Activated naive CD8-positive, alpha-beta T cell (primary cell): Measurements from ENCODE around the gene TNC.

Source experiments
- H3K27ac Mint-ChIP-seq: one replicate; pipeline ENCODE4 v1.8.0; 2021; ENCODE audit warnings: mixed read lengths
- H3K27me3 Mint-ChIP-seq: one replicate; pipeline ENCODE4 v1.8.0; 2021; ENCODE audit warnings: mixed read lengths
- H3K36me3 Mint-ChIP-seq: one replicate; pipeline ENCODE4 v1.8.0; 2021; ENCODE audit warnings: mixed read lengths
- H3K4me1 Mint-ChIP-seq: one replicate; pipeline ENCODE4 v1.8.0; 2021; ENCODE audit warnings: low read depth, mixed read lengths
- H3K4me3 Mint-ChIP-seq: one replicate; pipeline ENCODE4 v1.8.0; 2021; ENCODE audit warnings: mild to moderate bottlenecking, mixed read lengths
- H3K9me3 Mint-ChIP-seq: one replicate; pipeline ENCODE4 v1.8.0; 2021; ENCODE audit warnings: low read depth, mixed read lengths

The TNC gene

GRCh38 chr9:115117999-115118878 lies at the start of gene TNC:
Gene TNC (minus strand): TSS chr9:115118157. CDS start chr9:115091018, 27,139 bp downstream.
- H3K9me3 Mint-ChIP-seq: no peaks in the 10 kb centered on the region
- peaks cover 8% of the 10 kb centered on the region for H3K4me1 Mint-ChIP-seq
- H3K27ac Mint-ChIP-seq: no peak within 1 kb of the TSS
- H3K4me3 Mint-ChIP-seq: no peak within 1 kb of the TSS
- no peaks in the 10 kb centered on the region for H3K36me3 Mint-ChIP-seq
- peaks cover 50% of the 10 kb centered on the region for H3K27me3 Mint-ChIP-seq

GRCh38 chr9:115167175-115167574 lies 49.2 kb upstream of the TNC start:
- Mint-ChIP-seq H3K9me3 (no peaks in the 10 kb centered on the region), H3K4me1 (no peaks in the 10 kb centered on the region), H3K27ac (no peak overlapping the region), H3K4me3 (no peak overlapping the region), H3K27me3 (peaks cover 12% of the 10 kb centered on the region), H3K36me3 (no peaks in the 10 kb centered on the region)

GRCh38 chr9:115165233-115165632 lies 47.3 kb upstream of the TNC start:
- no peaks in the 10 kb centered on the region for H3K36me3 Mint-ChIP-seq
- no peak overlapping the region for H3K27ac Mint-ChIP-seq
- peaks cover 12% of the 10 kb centered on the region for H3K27me3 Mint-ChIP-seq
- H3K4me1 Mint-ChIP-seq: no peaks in the 10 kb centered on the region
- H3K9me3 Mint-ChIP-seq: no peaks in the 10 kb centered on the region
- H3K4me3 Mint-ChIP-seq: no peak overlapping the region

- Mint-ChIP-seq H3K36me3 (no peaks in the 10 kb centered on the region), H3K27ac (no peak overlapping the region), H3K4me1 (no peaks in the 10 kb centered on the region), H3K27me3 (peaks cover 7% of the 10 kb centered on the region), H3K9me3 (no peaks in the 10 kb centered on the region), H3K4me3 (no peak overlapping the region)
Measured at GRCh38 chr9:115164511-115164974, 46.6 kb upstream of the TNC start.

- H3K27ac Mint-ChIP-seq: no peak overlapping the region
- H3K36me3 Mint-ChIP-seq: no peaks in the 10 kb centered on the region
- H3K27me3 Mint-ChIP-seq: peaks cover 4% of the 10 kb centered on the region
- no peak overlapping the region for H3K4me3 Mint-ChIP-seq
- H3K4me1 Mint-ChIP-seq: peaks cover 1% of the 10 kb centered on the region
- H3K9me3 Mint-ChIP-seq: no peaks in the 10 kb centered on the region
Measured at GRCh38 chr9:115162946-115163345, 45.0 kb upstream of the TNC start.

- Mint-ChIP-seq H3K4me1 (peaks cover 1% of the 10 kb centered on the region), H3K4me3 (no peak overlapping the region), H3K27me3 (peaks cover 4% of the 10 kb centered on the region), H3K36me3 (no peaks in the 10 kb centered on the region), H3K27ac (no peak overlapping the region), H3K9me3 (no peaks in the 10 kb centered on the region)
Measured at GRCh38 chr9:115161446-115161845, 43.5 kb upstream of the TNC start.

- no peak overlapping the region for H3K4me3 Mint-ChIP-seq
- peaks cover 1% of the 10 kb centered on the region for H3K4me1 Mint-ChIP-seq
- peaks cover 8% of the 10 kb centered on the region for H3K27me3 Mint-ChIP-seq
- no peaks in the 10 kb centered on the region for H3K36me3 Mint-ChIP-seq
- H3K9me3 Mint-ChIP-seq: no peaks in the 10 kb centered on the region
- no peak overlapping the region for H3K27ac Mint-ChIP-seq
Measured at GRCh38 chr9:115158661-115159481, 40.9 kb upstream of the TNC start.

GRCh38 chr9:115157245-115157674 lies 39.3 kb upstream of the TNC start:
- Mint-ChIP-seq H3K9me3 (no peaks in the 10 kb centered on the region), H3K4me3 (no peak overlapping the region), H3K36me3 (no peaks in the 10 kb centered on the region), H3K27me3 (peaks cover 5% of the 10 kb centered on the region), H3K4me1 (peaks cover 1% of the 10 kb centered on the region), H3K27ac (no peak overlapping the region)

GRCh38 chr9:115155037-115155436 lies 37.1 kb upstream of the TNC start:
- Mint-ChIP-seq H3K27ac (no peak overlapping the region), H3K36me3 (no peaks in the 10 kb centered on the region), H3K27me3 (peaks cover 8% of the 10 kb centered on the region), H3K9me3 (no peaks in the 10 kb centered on the region), H3K4me3 (no peak overlapping the region), H3K4me1 (peaks cover 1% of the 10 kb centered on the region)

GRCh38 chr9:115154617-115155016 lies 36.7 kb upstream of the TNC start:
- Mint-ChIP-seq H3K27ac (no peak overlapping the region), H3K4me1 (peaks cover 1% of the 10 kb centered on the region), H3K9me3 (no peaks in the 10 kb centered on the region), H3K4me3 (no peak overlapping the region), H3K36me3 (no peaks in the 10 kb centered on the region), H3K27me3 (peaks cover 9% of the 10 kb centered on the region)

- no peak overlapping the region for H3K4me3 Mint-ChIP-seq
- no peaks in the 10 kb centered on the region for H3K4me1 Mint-ChIP-seq
- no peaks in the 10 kb centered on the region for H3K9me3 Mint-ChIP-seq
- H3K27me3 Mint-ChIP-seq: peaks cover 11% of the 10 kb centered on the region
- no peaks in the 10 kb centered on the region for H3K36me3 Mint-ChIP-seq
- no peak overlapping the region for H3K27ac Mint-ChIP-seq
Measured at GRCh38 chr9:115152281-115152820, 34.4 kb upstream of the TNC start.

- Mint-ChIP-seq H3K4me1 (no peaks in the 10 kb centered on the region), H3K9me3 (no peaks in the 10 kb centered on the region), H3K27me3 (peaks cover 12% of the 10 kb centered on the region), H3K36me3 (no peaks in the 10 kb centered on the region), H3K4me3 (no peak overlapping the region), H3K27ac (no peak overlapping the region)
Measured at GRCh38 chr9:115148721-115149120, 30.8 kb upstream of the TNC start.

GRCh38 chr9:115146581-115147021 lies 28.6 kb upstream of the TNC start:
- H3K27ac Mint-ChIP-seq: no peak overlapping the region
- no peaks in the 10 kb centered on the region for H3K9me3 Mint-ChIP-seq
- H3K27me3 Mint-ChIP-seq: peaks cover 19% of the 10 kb centered on the region
- H3K4me3 Mint-ChIP-seq: no peak overlapping the region
- no peaks in the 10 kb centered on the region for H3K36me3 Mint-ChIP-seq
- no peaks in the 10 kb centered on the region for H3K4me1 Mint-ChIP-seq

- no peak overlapping the region for H3K4me3 Mint-ChIP-seq
- H3K36me3 Mint-ChIP-seq: no peaks in the 10 kb centered on the region
- H3K27ac Mint-ChIP-seq: no peak overlapping the region
- H3K9me3 Mint-ChIP-seq: no peaks in the 10 kb centered on the region
- H3K4me1 Mint-ChIP-seq: no peaks in the 10 kb centered on the region
- peaks cover 24% of the 10 kb centered on the region for H3K27me3 Mint-ChIP-seq
Measured at GRCh38 chr9:115144706-115145105, 26.7 kb upstream of the TNC start.

GRCh38 chr9:115143689-115144088 lies 25.7 kb upstream of the TNC start:
- no peak overlapping the region for H3K27ac Mint-ChIP-seq
- H3K9me3 Mint-ChIP-seq: no peaks in the 10 kb centered on the region
- peaks cover 25% of the 10 kb centered on the region for H3K27me3 Mint-ChIP-seq
- H3K36me3 Mint-ChIP-seq: no peaks in the 10 kb centered on the region
- H3K4me3 Mint-ChIP-seq: no peak overlapping the region
- H3K4me1 Mint-ChIP-seq: no peaks in the 10 kb centered on the region
